ENCODE results near the gene PTGFRN. TPM values are rescaled to one million over a fixed set of nuclear protein-coding genes. Genes with fewer than 3 reads are reported as not detected.

The PTGFRN gene
- polyA plus RNA-seq, 3 donors = 52.4 to 59.8 (median 59.2) TPM

DNA sequence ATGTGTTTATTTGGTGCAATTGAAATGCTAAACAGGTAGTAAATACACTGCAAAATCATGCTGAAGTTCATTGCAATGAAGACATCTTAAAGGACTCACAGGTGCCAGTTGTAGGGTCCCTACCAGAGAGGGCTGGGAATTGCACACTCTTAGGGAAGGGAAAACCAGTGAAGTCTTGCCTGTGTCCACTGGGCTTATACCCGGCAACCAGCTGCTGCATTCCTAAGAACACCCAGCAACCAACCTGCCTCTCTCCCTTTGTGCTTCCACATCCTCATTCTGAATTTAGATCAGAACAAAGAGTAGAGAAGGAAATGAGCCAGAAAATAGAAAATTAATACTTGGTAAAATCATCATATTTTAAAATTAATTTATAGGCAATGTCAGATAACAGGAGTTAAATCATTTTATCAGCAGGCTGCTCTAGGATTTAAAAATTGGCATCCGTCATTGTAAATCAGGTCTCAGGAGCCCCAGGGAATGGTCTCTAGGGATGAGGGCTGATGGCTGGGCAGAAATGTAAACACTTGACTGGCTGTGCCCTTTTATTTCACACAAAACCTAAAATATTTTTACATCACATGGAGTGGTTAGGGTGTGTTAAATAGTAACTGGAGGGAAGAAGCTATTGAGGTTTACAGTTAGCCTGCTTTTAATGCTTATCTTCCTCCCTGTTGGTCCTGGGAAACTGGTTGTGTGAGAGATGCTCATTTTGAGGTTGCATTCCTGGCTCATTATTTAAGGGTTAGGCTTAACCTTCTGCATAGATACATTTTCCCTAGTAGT, 31.3 kb downstream of the PTGFRN start:
- no peak for DNase-seq (ENCODE audit: low read depth in 3 of 3, low spot score in 2 of 3)

DNA sequence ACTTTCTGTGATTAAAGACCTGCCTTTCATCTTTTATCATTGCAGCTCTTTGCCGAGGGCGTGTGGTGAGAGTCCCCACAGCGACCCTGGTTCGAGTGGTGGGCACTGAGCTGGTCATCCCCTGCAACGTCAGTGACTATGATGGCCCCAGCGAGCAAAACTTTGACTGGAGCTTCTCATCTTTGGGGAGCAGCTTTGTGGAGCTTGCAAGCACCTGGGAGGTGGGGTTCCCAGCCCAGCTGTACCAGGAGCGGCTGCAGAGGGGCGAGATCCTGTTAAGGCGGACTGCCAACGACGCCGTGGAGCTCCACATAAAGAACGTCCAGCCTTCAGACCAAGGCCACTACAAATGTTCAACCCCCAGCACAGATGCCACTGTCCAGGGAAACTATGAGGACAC, 32.0 kb downstream of the PTGFRN start:
- no peak for DNase-seq (ENCODE audit: low read depth in 3 of 3, low spot score in 2 of 3)

DNA sequence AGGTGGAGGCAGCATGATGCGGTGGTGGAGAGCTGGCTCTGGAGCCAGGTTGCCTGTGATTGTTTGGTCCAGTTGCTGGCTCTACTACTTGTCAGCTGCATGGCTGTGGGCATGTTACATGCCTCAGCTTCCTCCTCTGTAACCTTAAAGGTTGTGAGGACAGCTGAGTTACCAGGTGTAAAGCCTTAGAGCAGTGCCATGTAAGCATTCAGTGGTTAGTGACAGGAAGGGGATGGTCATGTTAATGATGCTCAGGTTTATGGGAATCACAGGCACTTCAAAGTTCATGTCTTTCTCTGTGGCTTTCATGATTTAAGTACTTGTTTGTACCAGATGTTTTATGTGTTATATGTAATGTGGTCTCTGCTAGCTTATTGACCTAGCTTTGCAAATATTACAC, 32.6 kb downstream of the PTGFRN start:
- DNase-seq (ENCODE audit: low read depth in 3 of 3, low spot score in 2 of 3) = no peak

GRCh38 chr1:116943438-116943837, 33.7 kb downstream of the PTGFRN start:
- no peak for DNase-seq (ENCODE audit: low read depth in 3 of 3, low spot score in 2 of 3)

DNA sequence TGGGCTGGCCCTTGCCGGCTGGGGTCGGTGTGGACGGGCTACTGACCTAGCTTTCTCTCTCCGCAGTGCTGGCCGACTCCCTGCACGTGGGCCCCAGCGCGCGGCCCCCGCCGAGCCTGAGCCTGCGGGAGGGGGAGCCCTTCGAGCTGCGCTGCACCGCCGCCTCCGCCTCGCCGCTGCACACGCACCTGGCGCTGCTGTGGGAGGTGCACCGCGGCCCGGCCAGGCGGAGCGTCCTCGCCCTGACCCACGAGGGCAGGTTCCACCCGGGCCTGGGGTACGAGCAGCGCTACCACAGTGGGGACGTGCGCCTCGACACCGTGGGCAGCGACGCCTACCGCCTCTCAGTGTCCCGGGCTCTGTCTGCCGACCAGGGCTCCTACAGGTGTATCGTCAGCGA, 34.9 kb downstream of the PTGFRN start:
- DNase-seq (ENCODE audit: low read depth in 3 of 3, low spot score in 2 of 3) = no peak

GRCh38 chr1:116945421-116945820, 35.7 kb downstream of the PTGFRN start:
- DNase-seq (ENCODE audit: low read depth in 3 of 3, low spot score in 2 of 3) = no peak

- no peak for DNase-seq (ENCODE audit: low read depth in 3 of 3, low spot score in 2 of 3)
Measured at GRCh38 chr1:116945996-116946395, 36.3 kb downstream of the PTGFRN start.

DNA sequence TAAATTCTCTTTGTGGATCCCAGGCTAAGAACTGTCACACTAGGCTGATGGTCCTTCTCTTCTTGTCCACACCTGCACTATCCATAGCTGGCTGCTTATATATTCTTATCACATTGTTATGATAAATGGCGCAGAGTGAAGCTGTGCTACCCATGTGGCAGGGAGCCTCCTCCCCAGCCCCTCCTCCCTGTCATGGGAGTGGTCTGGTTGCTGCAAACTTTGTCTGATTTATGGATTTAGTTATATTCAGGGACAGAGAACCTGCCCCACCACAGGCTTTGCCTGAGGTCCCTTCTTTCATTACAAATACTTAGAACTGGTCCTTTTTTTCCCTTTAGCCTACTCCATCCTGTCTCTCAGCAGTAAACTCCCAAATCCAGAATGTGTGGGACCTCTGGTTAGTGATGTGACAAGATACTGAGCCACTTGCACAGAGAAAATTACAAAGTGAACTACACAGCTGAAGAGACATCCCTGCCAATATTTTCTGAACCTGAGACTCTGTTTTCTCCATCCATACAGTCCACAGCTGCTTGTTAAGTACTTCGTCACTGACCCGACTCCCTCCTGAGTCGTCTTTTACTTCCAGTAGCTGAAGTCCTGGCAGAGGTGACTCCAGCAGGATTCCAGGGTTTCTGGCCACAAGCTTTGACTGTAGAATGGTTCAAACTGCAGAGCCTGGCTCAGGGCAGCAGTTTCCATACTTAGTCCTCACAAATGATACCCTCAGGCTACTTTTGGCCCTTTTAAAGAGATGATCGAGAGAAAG, 37.6 kb downstream of the PTGFRN start:
- no peak for DNase-seq (ENCODE audit: low read depth in 3 of 3, low spot score in 2 of 3)

- DNase-seq (ENCODE audit: low read depth in 3 of 3, low spot score in 2 of 3) = no peak
Measured at GRCh38 chr1:116948046-116948445, 38.3 kb downstream of the PTGFRN start.

DNA sequence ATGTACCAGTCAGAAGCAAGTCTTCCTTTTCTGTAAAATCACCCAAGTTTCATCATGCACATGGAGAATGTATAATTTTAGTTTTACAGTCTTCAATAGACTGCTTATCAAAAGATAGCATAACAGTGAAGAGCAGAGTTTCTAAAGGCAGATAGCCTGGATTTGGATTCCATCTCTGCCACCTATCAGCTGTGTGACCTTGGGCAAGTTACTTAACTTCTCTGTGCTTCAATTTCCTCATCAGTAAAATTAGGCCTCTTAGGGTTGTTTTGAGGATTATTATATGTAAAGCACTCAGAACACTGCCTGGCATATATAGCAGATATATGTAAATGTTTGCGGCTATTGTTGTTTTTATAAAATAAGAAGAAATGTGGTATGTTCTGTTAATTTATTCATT, 38.9 kb downstream of the PTGFRN start:
- no peak for DNase-seq (ENCODE audit: low read depth in 3 of 3, low spot score in 2 of 3)

DNA sequence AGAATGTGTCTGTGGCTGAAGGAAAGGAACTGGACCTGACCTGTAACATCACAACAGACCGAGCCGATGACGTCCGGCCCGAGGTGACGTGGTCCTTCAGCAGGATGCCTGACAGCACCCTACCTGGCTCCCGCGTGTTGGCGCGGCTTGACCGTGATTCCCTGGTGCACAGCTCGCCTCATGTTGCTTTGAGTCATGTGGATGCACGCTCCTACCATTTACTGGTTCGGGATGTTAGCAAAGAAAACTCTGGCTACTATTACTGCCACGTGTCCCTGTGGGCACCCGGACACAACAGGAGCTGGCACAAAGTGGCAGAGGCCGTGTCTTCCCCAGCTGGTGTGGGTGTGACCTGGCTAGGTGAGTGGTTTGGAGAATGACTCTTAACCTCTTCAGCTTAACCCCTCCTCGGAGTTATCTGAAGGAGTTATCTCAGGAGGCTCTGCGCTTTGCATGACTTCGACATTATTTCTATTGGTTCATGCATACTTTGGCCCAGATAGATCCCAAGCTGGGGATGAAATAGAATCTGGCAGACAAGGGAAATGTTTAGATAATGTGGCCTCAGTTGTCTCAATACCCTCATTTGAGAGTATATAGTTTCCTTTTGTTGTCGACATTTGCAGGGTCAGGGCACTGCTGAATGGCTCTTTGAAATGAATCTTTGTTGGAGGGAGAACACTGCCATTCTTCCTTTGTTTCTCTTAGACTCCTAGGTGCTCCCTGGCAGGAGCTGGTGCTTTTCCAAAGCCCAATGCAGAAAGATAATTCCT, 39.7 kb downstream of the PTGFRN start:
- no peak for DNase-seq (ENCODE audit: low read depth in 3 of 3, low spot score in 2 of 3)

DNA sequence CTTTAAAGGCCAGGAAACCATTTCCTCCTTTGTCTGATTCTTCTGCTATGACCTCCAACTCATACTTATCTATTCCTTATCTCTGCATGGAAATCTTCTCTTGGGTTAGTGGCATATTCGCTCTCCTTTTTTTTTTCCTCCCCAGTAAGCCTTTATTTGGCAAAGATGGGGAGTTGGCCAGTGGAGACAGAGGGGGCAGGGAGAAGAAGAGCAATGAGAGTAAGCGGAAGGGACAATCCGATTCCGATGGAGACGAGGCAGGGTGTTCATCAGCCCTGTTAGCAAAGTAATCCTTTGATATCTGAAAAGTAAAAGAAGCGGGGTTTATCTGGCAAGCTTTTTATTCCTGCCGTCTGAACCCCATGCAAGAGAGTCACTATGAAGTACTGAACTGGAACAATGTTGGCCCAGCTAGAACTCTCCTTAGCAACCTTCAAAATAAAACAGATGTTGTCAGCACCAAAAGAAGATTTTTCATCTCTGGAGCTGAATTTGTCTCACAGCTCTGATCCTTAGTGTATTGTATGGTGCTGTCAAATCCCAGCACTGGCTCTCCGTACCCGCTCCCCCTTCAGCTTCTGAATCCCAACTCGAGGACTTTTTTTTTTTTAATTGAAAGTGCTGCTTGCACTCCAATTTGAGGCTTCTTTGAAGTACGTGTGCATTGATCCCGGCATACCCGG, 40.9 kb downstream of the PTGFRN start:
- no peak for DNase-seq (ENCODE audit: low read depth in 3 of 3, low spot score in 2 of 3)

GRCh38 chr1:116951200-116951935, 41.7 kb downstream of the PTGFRN start:
- DNase-seq (ENCODE audit: low read depth in 3 of 3, low spot score in 2 of 3) = no peak

DNA sequence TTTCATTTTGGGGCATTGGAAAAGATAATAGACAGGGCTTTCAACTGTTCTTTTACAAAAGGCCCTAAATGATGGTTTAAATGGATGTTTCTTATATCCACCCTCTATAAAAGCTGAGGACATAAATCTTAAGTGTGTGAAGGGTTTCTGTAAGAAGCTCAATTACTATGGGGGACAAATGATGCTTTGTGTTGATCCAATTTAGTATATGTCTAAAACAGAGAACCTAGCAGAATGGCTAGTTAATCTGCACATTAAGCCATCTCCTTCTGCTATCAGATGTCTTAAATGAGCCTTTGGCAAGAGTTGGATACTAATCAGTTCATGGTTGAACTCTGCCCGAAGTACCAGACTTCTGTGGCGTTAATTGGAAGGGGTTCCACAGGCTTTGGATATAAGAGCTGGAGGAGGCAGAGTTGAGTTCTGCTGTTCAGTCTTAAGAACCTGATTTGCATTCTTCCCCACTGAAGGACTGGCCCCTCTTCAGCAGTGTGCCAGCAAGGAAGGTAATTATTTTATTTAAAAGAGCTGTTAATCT, 43.1 kb downstream of the PTGFRN start:
- DNase-seq (ENCODE audit: low read depth in 3 of 3, low spot score in 2 of 3) = no peak

DNA sequence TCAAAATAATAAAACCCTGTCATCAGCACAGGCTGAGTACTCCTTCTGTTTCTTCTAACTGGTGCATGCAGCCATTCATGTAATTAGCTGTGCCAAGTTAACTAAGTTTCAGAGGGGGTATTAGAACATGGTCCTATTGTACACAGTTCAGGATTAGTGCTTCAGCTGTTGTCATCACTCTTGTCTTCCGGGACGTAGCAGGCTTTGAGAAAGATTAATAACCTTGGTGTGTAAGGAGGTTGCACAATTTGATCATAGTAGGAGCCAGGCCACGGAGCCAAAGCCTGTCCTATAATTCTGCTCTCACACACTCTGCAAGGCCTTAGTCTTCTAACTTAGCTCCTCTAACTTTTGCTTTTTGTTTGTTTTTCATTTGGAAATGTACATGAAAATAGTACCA, 44.7 kb downstream of the PTGFRN start:
- DNase-seq (ENCODE audit: low read depth in 3 of 3, low spot score in 2 of 3) = no peak

DNA sequence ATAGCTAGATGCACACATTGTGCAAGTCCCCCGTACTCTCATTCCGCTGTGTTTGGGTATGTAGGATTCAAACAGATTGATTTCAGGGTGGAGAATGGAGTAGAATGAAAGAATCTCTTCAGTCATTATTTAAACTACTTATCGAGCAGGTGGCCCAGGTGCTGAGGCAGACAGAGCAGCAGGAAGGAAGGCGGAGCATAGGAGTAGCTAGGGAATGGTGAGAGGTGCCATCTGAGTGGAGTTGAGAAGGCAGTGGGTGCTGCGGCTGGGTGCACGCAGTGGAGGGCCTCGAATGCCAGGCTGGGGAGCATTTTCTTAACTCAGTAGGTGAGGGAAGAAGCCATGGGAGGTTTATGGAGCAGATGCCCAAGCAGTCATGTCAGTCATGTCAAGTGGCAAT, 46.7 kb downstream of the PTGFRN start:
- no peak for DNase-seq (ENCODE audit: low read depth in 3 of 3, low spot score in 2 of 3)

- no peak for DNase-seq (ENCODE audit: low read depth in 3 of 3, low spot score in 2 of 3)
Measured at GRCh38 chr1:116957646-116958045, 47.9 kb downstream of the PTGFRN start.

DNA sequence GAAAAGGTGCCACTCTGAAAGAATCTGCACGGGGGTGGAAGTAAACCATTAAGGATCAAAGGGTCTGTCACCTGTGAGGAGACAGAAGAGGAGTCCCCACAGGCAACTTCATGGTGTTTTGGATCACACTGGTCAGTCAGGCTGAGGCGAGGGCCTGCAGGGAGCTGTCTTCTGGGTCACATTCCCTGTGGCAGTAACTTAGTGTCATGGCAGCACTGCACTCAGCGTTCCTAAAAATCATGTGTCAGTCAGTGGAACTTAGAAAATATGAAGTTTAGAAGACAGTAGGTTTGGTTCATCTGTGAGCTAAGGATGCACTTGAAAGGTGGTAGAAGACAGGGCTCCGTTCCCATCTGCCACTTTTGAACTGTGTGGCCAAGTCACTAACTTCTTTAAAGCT, 48.4 kb downstream of the PTGFRN start:
- DNase-seq (ENCODE audit: low read depth in 3 of 3, low spot score in 2 of 3) = no peak

DNA sequence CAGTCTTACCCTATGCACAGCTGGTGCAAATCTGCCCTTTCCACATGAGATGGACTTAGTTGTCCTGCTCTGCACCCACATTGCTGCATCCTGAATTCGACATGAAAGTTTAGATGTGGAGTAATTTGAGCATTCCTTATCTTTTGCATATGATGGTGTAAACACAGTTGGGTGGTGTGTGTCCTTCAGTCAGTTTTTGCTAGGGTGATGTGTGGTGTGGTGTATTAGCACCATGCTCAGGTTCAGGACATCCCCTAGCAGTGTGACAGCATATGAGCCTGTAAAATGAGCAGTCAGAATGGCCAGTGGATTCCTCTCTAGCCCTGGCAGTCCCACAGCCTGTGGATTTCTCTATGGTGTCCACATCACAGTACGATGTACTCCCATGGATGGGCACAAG, 49.3 kb downstream of the PTGFRN start:
- no peak for DNase-seq (ENCODE audit: low read depth in 3 of 3, low spot score in 2 of 3)

GRCh38 chr1:116961606-116962005, 51.9 kb downstream of the PTGFRN start:
- DNase-seq (ENCODE audit: low read depth in 3 of 3, low spot score in 2 of 3) = no peak
